Left cardiac atrium (tissue), 4 donors: Measurements from ENCODE around the gene THTPA. TPM values are rescaled to one million over a fixed set of nuclear protein-coding genes. Genes with fewer than 3 reads are reported as not detected.
"Not testable (repeated sequence)": the region's sequence is repeated elsewhere in the genome, so short reads cannot be mapped to it uniquely, and the experiment has no call there.

Experiments
- ATAC-seq, 2 donors: fragments of 200-7000 bp; cut with Tn5 transposase; one replicate each; pipeline ENCODE4 v1.9.1; 2020; ENCODE audit warnings: mild to moderate bottlenecking in 2 of 2, moderate library complexity in 2 of 2
- DNase-seq: peaks from one replicate; pipeline ENCODE4 v3.0.0-alpha.2; 2020
- intact Hi-C, 2 donors: fragments of 100-400 bp; cut with DNase I; formaldehyde crosslinking; loops; one replicate each; pipeline versions ENCODE4 v1.14.1 to v1.15.1; 2022 to 2023
- total RNA-seq, 2 donors: library from RNA; stranded (reverse); fragmentation: NEBNext Ultra II Directional; extraction: Animal tissue kit (Norgen Biotek cat#: 25700); gene quantifications; one replicate each; pipeline ENCODE4 v1.2.1, GENCODE V29; 2021
- donor health status: DM: no; HTN: yes; CAD: no.
- donor health status: DM: no; HTN: yes; CAD: no; lungs with severe emphysema.
- donor health status: DM: yes; HTN: yes; CAD: no.
- donor health status: Dilated cardiomyopathy.

The THTPA gene
- total RNA-seq, 2 donors from 2014 or later, result 17.3 to 18.9 TPM

GRCh38 chr14:23600806-23601205 is 44.7 kb downstream of the THTPA start:
- intact Hi-C loops, result no loop called here
- no peak for ATAC-seq
- DNase-seq, result no peak

- intact Hi-C loops, result no loop called here
- no peak for ATAC-seq
- DNase-seq, result no peak
Measured at GRCh38 chr14:23601424-23601823, 45.4 kb downstream of the THTPA start.

- DNase-seq (no peak), ATAC-seq (no peak)
- intact Hi-C loops, result no loop called here
Measured at GRCh38 chr14:23601845-23602180, 45.7 kb downstream of the THTPA start.

GRCh38 chr14:23602181-23603095 is 46.4 kb downstream of the THTPA start:
- ATAC-seq, result peak in 1 of 2 donors; percentile 55
- intact Hi-C loops, result no loop called here
- DNase-seq, result no peak

GRCh38 chr14:23603103-23603502 is 47.0 kb downstream of the THTPA start:
- intact Hi-C loops, result no loop called here
- no peak for ATAC-seq

GRCh38 chr14:23604148-23604547 is 48.1 kb downstream of the THTPA start:
- DNase-seq (no peak), ATAC-seq (no peak)
- intact Hi-C loops, result no loop called here

More at GRCh38 chr14:23603103-23603502, 47.0 kb downstream of the THTPA start:
- DNase-seq, result no peak

- DNase-seq, result no peak
- intact Hi-C loops, result no loop called here
- no peak for ATAC-seq
Measured at GRCh38 chr14:23604675-23605170, 48.7 kb downstream of the THTPA start.

GRCh38 chr14:23605931-23606585 is 50.0 kb downstream of the THTPA start:
- intact Hi-C loops, result no loop called here
- ATAC-seq (no peak), DNase-seq (no peak)

GRCh38 chr14:23608454-23608853 is 52.4 kb downstream of the THTPA start:
- intact Hi-C loops, result no loop called here
- DNase-seq (no peak), ATAC-seq (peak; percentile 71 to 78)

GRCh38 chr14:23609001-23609400 is 52.9 kb downstream of the THTPA start:
- ATAC-seq (no peak), DNase-seq (no peak)
- intact Hi-C loops, result no loop called here

- DNase-seq, ATAC-seq, intact Hi-C loops: not testable (repeated sequence)
Measured at GRCh38 chr14:23609411-23610089, 53.5 kb downstream of the THTPA start.

Other genes starting within 250 kb of the THTPA start
- 10 to 100 TPM; 46.7 to 47.7 TPM for gene BCL2L2, start 249.4 kb upstream of the THTPA start, total RNA-seq
- gene PABPN1, start 234.8 kb upstream of the THTPA start, total RNA-seq, result 10 to 100 TPM; 74.4 to 94.1 TPM
- 10 to 100 TPM; 31.4 to 34.6 TPM for gene SLC22A17, start 203.4 kb upstream of the THTPA start, total RNA-seq
- gene EFS, start 191.1 kb upstream of the THTPA start, total RNA-seq, result 10 to 100 TPM in 1 of 2 donors, 1 to 10 TPM in 1; 5.8 to 10.3 TPM
- not detected for gene IL25, start 183.5 kb upstream of the THTPA start, total RNA-seq
- 1 to 10 TPM in 1 of 2 donors, under 1 TPM in 1; 0.44 to 1.4 TPM for gene CMTM5, start 179.2 kb upstream of the THTPA start, total RNA-seq
- gene MYH6, start 148.0 kb upstream of the THTPA start, total RNA-seq, result over 10,000 TPM; 10,415 to 11,820 TPM
- 100 to 1,000 TPM; 175 to 201 TPM for gene MYH7, start 120.6 kb upstream of the THTPA start, total RNA-seq
- 10 to 100 TPM; 20.1 to 23.6 TPM for gene NGDN, start 86.6 kb upstream of the THTPA start, total RNA-seq
- gene ZFHX2, start 4.5 kb upstream of the THTPA start, total RNA-seq, result 1 to 10 TPM in 1 of 2 donors, under 1 TPM in 1; 0.89 to 1.3 TPM
- gene AP1G2, start 11.5 kb downstream of the THTPA start, total RNA-seq, result 10 to 100 TPM; 16.5 to 32.3 TPM
- under 1 TPM; 0.24 to 0.68 TPM for gene JPH4, start 22.5 kb downstream of the THTPA start, total RNA-seq
- not detected for gene DHRS2, start 80.1 kb downstream of the THTPA start, total RNA-seq